GM12875 (cell line): ENCODE results near the gene MCHR1.
"Not testable (repeated sequence)": the region's sequence is repeated elsewhere in the genome, so short reads cannot be mapped to it uniquely, and the experiment has no call there.

Source experiments
- H3K4me3 ChIP-seq: one replicate; pipeline ENCODE4 v1.5.1; 2011; ENCODE audit warnings: low read depth, low read length, control low read depth
- CTCF ChIP-seq: IDR thresholded peaks from 2 replicates; pipeline ENCODE4 v1.5.1; 2011; ENCODE audit warnings: low read depth, mild to moderate bottlenecking, control low read depth, inconsistent platforms, low read length, moderate library complexity, borderline replicate concordance; ENCODE audit not compliant: insufficient read depth

Gene MCHR1

GRCh38 chr22:40709752-40710413 is 30.6 kb downstream of the MCHR1 start:
- no peak for TF ChIP-seq CTCF
- no peak overlapping the region for H3K4me3 ChIP-seq

- TF ChIP-seq CTCF: no peak
- no peak overlapping the region for H3K4me3 ChIP-seq
Measured at GRCh38 chr22:40712311-40712710, 33.0 kb downstream of the MCHR1 start.

DNA sequence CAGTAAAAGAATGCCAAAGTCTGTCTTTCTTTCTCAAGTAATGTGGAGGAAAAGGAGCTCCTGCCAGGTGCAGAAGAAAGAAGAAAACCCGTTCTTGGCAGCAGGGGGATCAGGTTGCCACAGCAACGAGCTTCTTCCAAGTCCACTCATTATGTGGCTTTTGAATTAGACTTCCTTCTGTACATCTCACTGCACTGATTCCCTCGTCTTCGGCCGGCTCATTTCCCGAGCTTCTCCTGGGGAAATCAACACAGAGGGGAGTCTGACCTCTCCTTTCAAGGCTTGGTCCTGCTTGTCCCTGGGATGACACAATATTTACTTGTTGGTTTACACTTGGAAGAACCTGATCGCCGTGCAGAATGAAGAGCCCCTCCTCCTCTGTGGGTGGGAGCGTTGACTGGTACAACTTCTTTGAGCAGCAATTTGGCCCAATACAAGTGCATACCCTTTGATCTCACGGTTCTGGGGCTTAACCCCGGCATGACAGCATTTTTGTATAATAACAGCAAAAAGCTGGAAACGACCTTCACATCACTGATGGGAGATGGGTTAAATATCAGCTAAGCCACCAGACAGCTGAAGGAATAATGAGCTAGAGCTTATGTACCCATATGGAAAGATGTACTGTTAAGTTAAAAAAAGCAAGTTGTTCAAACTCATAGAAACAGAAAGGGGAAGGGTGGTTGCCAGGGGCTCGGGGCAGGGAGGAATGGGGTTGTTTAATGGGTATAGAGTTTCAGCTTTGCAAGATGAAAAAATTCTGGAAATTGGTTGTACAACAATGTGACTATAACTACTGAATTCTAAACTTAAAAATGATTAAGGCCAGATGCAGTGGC is 35.4 kb downstream of the MCHR1 start:
- no peak for TF ChIP-seq CTCF
- H3K4me3 ChIP-seq: no peak overlapping the region

DNA sequence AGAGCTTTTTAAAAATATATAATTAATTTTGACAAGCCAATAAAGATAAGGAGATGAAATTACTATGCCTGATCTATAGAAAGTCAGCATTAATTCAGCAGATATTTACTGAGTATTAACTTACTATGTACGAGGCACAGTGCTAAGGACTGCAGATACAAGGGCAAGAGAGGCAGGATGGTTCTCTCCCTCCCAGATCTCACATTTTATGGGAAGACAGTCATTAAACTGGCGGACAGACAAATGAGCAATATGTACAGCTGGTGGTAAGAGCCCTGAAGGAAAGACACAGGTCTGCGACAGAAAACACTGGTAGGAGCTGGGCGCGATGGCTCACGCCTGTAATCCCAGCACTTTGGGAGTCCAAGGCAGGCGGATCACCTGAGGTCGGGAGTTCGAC is 36.8 kb downstream of the MCHR1 start:
- H3K4me3 ChIP-seq: no peak overlapping the region
- no peak for TF ChIP-seq CTCF

DNA sequence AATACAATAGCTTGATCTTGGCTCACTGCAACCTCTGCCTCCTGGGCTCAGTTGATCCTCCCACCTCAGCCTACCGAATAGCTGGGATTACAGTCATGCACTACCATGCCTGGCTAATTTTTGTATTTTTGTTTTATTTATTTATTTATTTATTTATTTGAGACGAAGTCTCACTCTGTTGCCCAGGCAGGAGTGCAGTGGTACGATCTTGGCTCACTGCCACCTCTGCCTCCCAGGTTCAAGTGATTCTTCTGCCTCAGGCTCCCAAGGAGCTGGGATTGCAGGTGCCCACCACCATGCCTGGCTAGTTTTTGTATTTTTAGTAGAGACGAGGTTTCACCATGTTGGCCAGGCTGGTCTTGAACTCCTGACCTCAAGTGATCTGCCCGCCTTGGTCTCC is 38.4 kb downstream of the MCHR1 start:
- not testable (repeated sequence) for H3K4me3 ChIP-seq

DNA sequence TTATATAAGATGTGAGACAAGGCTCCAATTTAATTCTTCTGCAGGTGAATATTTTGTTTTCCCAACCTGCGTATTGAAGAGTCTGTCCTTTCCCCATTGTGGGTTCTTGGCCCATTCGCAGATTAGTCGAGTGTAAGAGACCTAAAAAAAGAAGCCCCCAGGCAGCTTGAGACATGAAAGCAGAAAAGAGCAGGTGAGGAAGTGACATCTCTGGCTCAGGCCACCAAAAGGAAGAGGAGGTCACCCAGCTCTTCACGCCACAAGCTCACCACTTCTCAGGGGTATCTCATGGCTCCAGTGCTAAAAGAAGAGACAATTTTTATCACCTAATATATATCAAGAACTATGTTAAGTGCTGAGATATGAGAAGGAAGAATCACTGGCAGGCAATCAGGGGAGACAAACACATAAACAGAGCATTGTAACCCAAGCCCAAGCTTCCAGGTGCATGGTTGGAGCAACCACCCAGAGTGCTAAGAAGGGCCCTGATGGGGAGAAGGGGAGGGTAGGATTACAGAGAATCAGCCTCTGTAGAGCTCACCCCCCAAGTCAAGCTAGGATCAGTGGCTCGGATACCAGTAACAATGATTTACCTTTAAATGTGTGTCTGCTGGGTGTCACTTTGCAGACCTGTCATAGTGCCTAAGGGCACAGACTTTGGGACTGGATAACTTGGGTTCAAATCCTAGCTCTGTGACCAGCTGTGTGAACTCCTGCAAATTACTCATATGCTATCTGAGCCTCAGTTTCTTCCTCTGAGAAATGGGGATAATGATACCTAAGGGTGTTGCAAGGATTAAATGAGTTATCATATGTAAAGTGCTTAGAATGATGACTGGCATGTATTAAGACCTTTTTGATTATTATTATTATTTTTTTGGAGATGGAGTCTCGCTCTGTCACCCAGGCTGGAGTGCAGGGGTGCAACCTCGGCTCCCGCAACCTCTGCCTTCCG is 39.2 kb downstream of the MCHR1 start:
- no peak for TF ChIP-seq CTCF
- no peak overlapping the region for H3K4me3 ChIP-seq

GRCh38 chr22:40719599-40719998 is 40.3 kb downstream of the MCHR1 start:
- no peak overlapping the region for H3K4me3 ChIP-seq
- TF ChIP-seq CTCF: no peak

- not testable (repeated sequence) for H3K4me3 ChIP-seq
Measured at GRCh38 chr22:40720156-40720537, 40.9 kb downstream of the MCHR1 start.
